HG02870 (cell line): ENCODE measurements around the gene PLEKHG4.
A peak's percentile ranks its signal among the peaks of the same experiment; 100 is the strongest.

Source experiments
- ATAC-seq: cut with Tn5 transposase; IDR thresholded peaks from one replicate; pipeline ENCODE4 v1.9.1; 2021; ENCODE audit warnings: mild to moderate bottlenecking, moderate library complexity; ENCODE audit not compliant: unreplicated experiment

Gene PLEKHG4

DNA sequence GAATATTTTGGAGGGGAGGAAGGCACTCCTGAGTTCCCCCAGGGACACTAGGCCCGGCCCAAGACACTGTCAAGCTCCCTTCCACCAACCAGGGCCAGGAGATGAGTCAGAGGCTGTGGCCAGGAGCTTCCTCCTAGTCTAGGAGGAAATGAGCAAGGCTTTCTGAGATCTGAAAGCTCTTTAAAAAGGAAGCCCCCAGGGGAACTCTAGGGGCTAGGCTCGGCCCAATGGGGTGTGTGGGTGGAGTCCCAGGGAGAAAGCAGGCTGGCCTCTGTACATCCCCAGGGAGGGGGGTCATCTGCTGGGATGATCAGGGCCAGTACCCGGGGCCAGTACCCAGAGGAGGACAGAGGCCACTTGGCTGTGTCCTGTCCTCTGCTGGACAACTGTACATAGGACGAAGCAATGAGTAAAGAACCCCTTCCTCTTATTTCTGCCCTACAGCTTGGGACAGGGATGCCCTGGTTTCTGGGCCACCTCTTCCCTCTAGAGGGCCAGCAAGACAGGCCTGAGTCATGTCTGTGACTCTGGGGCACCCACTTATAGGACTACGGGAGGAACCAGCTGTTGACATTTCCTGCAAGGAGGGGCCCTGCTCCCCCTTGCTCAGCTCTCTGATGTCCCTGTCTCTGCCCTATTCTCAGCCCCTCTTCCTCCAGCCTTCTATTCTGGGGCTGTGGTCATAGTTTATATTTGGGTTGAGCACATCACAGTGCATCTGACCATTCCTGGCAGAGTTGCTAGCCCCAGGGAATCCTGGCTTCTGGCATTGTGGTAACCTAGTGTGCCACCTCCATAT lies 34.7 kb upstream of the PLEKHG4 start:
- peak; percentile 54 for ATAC-seq

DNA sequence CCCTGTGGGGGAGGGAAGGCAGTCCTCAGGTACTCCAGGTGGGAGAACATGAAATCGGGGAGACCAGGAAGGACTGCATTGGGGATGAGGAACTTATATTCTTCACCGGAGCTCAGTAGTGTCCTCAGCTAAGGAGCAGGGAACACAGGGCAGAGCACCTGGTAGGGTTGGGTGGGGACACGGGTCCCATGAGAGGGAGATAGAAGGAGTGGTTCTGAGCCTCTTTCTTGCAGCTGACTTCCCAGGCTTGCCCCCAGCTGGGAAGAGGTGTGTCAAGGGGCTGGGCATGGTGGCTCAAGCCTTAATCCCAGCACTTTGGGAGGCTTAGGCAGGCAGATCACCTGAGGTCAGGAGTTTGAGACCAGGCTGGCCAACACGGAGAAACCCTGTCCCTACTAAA lies 34.1 kb upstream of the PLEKHG4 start:
- no peak for ATAC-seq

DNA sequence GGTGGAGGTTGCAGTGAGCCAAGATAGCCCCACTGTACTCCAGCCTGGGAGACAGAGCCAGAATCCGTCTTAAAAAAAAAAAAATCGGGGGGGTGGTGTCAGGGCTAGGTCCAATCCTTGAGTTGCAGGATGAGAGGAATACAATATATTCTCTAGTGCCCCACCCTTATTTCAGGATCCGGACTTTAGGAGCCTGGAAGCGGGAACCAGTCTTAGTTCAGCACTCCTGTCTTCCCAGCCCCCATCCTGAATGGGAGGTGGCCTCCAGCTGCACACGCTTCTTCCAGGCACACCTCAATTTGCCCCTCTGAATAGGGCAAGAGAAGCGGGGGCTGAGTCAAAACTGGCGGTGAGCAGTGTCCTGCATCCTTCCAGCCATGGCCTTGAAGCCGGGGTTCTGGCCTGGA lies 33.7 kb upstream of the PLEKHG4 start:
- ATAC-seq = no peak

DNA sequence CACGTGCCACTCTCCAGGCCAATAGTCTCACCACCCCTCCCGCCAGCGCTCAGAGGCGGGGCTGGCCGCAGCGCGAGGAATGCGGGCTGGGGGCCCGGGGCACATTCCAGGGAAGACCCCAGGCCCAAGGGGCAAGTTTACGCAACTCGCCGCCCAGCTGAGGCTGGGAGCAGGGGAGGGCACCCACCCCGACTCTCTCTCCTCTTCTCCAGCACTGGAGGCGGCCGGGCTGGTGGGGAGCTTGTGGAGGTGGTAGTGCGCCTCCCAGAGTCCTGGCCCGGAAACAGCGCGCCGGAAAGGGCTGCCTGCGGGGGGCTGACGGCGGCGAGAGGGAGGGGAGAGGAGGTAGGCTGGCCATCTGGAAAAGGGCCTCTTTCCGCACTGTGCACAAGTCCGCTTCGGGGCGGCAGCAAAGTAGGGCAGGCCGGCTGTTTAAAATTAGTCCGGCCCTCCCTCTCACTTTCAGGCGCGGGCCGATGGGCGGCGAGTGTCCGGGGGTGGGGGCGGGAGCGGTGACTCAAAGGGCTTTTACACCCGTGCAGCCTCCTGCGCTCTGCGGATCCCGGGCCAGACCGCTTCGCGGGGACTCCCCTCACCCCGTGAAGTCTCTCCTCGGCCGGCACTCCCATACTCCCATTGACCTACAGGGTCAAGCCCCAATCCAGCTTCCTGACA lies 33.1 kb upstream of the PLEKHG4 start:
- no peak for ATAC-seq

DNA sequence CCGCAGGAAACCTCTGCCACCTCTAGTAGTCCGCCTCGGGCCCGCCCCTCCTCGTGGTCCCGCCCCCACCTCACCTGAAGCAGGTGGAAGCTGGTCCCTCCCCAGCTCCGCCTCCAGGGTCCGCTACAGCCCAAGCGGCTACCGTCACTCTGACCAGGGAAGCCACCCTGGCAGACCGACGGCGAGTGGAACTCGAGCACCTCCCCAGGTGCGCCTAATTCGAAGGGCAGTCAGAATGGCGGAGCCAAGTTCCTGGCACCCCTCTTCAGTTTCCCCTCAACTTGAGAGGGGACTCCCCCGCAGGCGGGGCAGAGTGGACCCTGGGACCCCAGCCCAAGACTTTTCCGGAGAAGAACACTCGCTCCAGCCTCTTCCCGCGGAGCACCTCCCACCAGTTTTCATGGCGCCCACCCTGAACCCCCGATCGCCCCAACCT lies 32.6 kb upstream of the PLEKHG4 start:
- ATAC-seq = no peak

DNA sequence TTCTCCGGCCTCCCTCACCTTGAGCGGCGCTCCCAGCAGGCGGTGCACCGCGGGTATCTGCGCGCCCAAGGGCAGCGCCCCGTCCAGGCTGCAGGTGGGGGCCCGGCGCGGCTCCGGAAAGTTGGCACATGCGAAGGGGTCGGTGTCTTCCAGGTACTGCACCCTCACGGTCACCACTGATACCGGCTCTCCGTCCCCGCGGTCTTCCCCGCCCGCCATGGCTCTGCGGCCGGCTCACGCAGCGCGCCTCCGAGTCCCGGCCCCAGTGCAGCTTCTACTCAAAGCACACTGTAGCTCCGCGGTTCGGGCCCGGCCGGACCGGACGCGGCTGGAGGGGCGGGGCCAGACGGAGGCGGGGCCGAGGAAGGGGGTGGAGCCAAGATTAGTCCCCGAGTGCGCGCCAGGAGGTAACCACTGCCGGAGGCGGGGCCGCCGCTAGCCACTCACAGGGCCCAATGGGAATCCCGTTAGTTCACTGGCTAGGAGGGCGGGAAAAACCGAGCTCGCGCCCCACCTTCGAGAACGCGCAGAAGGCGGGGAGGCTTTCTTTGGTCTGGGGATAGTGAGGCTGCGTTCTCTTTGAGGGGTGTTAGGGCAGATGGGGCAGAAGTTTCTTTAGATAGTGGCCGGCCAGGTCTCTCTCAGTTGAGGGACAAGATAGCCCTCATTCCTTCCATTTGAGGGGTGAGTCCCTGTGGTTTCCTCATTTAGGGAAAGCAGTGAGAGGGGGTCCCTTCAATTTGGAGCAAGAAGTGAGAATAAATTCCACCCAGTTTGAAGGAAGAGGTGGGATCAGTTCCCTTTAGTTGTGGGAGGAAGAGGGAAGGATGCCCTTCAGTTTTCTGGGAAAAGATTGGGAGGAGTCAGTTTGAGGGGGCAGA lies 31.9 kb upstream of the PLEKHG4 start, which contains the start of gene FHOD1:
Gene FHOD1, minus strand, starts transcription at position 290 of the 881 bp plus-strand sequence. Its CDS starts 71 bp downstream, at position 219.
- peak; percentile 38 for ATAC-seq

DNA sequence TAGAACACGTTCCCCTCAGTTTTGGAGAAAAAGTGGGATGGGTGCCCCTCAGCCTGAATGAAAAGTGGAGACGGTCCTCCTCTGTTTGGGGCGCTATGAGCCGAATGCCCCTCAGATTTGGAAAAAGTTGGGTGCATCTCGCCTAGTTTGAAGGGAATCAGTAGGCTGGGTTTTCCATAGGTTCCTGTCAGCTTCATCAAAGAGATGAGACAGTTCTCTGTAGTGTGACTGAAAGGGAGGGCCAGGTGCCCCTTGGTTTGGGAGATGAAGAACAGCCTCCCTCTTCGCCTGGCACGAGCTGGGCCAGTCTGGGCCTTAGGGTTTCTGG lies 31.3 kb upstream of the PLEKHG4 start:
- no peak for ATAC-seq

DNA sequence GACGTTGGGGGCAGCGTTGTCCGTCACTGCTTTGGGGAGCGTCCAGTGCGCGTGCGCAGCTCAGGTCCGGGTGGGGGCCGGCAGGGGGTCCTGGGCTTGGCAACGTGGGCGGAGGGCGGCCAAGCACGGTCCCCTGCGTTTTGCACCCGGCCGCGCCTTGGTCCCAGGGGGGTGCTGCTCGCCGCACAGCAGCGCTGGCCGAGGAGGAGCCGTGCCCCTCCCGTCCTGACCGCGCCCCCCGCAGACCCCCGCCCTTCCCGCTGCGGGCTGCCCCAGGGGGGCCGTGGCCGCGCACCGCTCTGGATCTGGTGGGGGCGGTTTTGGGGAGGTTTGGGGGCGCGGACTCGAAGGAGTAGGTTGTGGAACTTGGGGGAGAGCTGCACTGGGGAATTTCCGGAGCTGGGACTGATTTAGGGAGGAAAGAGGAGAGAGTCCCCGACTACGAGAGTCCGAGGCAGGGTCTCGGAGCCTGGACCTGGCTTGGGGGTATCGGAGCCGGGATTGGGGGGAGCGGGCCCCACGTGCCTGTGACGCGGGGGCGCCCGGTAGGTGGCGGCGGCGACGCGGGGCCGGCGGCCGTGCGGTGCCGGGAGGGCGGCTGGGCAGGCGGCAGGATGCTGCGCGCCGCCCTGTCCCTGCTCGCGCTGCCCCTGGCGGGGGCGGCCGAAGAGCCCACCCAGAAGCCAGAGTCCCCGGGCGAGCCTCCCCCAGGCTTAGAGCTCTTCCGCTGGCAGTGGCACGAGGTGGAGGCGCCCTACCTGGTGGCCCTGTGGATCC lies 30.7 kb upstream of the PLEKHG4 start, which contains the start of gene SLC9A5:
Gene SLC9A5, plus strand, starts transcription at position 579 of the 777 bp plus-strand sequence. Its CDS starts 36 bp downstream, at position 615.
- ATAC-seq = no peak

DNA sequence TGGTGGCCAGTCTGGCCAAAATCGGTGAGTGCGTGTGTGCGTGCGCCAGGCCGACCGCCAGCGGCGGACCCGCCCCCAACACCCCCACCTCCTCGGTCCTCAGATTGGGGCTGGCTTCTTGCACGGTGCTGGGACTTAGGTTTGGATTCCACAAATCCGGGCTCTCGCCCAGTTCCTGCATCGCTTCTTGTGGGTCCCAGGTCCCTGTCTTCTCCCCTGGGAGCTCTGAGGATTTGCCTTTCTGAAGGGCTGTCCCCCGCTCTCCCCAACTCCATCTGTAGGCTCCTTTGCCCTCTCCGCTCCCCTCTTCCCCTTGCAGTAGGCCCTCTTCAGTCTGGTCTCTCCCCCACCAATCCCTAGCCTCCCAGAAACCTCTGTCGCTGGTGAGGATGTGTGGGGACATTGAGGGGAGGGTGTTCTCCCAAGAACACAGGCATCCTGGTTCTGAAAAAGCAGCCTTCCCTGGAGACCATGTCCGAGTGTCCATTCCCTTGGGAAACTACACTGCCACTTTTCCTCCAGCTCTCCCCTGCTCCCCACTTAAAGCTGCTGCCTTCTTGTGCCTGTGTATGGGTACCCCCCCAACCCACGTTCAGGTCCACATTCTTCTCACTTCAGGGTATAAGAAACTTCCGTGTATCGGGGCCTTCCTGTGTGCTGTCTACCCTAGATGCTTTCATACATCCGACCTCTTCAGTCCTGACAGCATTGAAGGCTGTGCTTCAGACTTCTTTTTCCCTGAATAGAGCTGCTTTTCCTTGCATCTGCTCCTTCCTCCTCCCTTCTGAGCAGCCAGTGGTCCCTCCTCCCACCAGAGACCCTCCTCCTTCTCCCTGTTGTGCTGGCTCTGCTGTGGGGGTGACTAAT lies 29.9 kb upstream of the PLEKHG4 start:
- ATAC-seq = no peak

DNA sequence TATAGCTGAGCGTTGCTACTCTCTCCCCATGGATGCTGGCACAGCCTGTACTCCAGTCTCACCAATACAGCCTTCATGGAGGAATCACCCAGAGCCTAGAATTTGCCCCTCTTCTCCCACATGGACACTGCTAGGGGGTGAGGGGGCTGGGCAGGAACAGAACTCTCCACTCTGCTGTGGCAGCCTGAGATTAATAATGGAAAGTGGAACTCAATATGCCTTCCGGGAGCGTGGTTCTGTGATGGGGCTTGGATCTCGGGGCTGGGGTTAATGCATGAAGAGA lies 29.3 kb upstream of the PLEKHG4 start:
- no peak for ATAC-seq

DNA sequence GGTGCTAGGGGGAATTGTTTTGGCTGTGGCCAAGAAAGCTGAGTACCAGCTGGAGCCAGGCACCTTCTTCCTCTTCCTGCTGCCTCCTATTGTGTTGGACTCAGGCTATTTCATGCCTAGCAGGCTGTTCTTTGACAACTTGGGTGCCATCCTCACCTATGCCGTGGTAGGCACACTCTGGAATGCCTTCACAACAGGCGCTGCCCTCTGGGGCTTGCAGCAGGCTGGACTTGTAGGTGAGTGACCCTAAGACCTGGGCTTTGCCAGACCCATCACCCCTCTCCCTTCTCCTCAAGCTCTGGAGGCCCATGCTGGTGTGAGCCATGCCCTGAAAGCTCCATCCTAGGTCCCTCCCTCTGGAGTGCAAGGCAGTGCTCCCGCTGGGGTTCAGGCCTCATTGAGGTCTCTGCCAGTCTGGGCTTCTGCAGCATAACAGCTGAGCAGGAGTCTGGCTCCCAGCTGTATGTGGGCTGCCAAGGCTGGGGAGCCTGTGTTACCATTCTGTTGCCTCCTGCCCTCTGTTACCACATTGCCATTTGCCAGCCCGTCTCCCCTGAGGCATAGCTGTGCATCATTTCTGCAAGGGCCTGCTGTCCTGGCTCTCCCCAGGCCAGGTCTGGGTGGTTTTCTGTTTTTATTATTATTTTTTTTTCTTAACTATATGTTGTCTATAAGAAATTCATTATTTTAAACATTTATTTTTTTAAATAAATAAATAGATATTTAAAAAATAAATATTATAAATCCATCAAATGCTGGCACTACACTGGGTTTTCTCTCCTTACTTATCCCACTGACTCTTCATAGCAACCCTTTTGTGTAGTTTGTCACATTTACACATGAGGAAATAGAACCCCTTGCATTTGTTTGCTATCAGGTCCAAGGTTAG lies 26.5 kb upstream of the PLEKHG4 start:
- no peak for ATAC-seq

DNA sequence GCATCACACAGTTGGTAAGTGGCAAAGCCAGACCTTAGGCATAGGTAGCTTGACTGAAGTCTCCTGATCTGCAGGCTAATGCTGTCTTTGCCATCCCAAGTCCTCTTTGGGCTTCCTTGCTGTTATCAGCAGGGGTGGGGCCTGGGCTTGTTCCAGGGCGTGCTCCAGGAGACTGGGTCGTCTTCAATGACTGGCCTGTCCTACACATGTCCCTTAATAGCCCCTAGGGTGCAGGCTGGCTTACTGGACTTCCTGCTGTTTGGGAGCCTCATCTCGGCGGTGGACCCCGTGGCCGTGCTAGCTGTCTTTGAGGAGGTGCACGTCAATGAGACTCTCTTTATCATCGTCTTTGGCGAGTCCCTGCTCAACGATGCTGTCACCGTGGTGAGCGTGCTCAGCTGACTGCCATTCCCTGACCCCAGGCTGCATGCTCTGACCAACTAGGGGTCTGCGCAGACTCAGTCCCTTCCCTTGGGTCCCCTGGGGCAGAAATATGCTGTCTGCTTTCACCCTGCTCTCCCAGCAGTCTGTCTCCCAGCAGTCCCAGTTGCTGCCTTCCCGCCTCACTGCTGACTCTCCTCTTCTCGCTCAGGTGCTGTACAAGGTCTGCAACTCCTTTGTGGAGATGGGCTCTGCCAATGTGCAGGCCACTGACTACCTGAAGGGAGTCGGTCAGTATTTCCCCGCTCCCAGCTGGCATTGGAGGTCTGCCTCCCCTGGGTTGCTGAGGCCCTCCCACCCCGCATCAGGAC lies 24.4 kb upstream of the PLEKHG4 start:
- no peak for ATAC-seq

DNA sequence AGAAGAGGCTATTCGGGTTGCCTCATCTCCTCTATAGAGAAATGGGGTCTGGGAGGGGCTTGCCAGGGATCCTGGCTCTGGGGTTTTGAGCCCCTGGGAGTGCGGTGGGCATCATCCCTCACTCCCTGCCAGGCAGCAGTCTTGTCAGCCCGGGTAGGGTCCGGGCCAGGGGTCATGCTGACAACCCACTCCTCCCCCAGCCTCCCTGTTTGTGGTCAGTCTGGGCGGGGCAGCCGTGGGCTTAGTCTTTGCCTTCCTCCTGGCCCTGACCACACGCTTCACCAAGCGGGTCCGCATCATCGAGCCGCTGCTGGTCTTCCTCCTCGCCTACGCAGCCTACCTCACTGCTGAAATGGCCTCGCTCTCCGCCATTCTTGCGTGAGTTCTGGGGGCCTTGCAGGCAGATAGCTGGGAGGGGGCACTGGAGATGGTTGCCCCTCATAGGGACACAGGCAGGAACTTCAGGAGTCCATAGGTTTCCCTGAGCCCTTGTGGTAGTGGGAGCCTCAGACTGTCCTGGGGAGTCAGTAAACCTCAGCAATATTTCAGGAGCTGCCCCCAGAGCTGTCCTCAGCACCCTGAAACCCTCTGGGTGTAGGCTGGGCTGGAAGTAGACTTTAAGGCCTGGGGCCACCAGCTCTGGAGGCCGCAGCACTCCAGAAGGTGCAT lies 23.6 kb upstream of the PLEKHG4 start:
- ATAC-seq = no peak

DNA sequence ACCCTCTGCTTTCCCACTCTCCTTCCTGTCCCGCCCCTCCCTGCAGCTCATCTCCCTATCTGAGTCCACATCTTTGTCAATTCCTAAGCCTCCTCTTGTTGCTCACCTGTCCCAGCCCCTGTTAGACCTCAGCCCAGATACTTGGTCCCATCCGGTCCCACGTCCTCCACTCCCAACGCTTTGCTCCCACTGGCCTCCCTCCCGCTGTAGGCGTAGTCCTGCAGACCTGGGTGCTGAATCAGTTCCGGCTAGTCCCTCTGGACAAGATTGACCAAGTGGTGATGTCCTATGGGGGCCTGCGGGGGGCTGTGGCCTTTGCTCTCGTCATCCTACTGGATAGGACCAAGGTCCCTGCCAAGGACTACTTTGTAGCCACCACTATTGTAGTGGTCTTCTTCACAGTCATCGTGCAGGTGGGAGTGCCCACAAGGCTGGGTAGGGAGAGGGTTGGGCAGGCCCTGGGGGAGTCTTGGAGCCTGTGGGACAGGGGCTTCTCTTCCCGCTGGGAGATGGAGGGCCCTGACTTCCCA lies 22.6 kb upstream of the PLEKHG4 start:
- ATAC-seq = no peak

DNA sequence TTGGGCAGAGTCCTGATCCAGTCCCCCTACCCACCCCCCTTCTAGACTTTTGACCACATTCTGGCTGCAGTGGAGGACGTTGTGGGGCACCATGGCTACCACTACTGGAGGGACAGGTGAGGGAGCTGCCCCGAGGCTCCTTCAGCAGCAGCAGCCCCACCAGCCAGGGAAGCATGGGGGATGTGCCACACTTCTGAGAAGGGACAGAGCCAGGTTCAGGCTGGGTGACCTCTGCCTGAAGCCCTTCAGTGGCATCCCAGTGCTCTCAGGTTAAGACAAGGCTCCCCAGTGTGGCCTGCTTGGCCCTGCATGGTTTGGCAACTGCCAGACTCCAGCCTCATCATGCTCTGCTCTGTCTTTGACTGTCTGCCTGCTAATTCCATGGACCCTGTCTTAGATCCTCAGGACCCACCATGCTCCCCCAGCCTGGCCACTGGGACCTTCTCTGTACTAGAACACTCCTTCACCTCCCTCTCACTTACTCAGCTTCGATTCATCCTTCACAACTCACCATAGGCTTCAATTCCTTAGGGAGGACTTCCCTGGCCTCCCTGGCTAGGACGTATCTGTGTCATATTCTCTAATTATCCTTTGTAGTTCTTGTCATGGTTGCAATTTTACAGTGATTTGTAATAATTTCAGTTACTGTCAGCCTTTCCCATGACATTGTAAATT lies 21.7 kb upstream of the PLEKHG4 start:
- ATAC-seq = no peak

DNA sequence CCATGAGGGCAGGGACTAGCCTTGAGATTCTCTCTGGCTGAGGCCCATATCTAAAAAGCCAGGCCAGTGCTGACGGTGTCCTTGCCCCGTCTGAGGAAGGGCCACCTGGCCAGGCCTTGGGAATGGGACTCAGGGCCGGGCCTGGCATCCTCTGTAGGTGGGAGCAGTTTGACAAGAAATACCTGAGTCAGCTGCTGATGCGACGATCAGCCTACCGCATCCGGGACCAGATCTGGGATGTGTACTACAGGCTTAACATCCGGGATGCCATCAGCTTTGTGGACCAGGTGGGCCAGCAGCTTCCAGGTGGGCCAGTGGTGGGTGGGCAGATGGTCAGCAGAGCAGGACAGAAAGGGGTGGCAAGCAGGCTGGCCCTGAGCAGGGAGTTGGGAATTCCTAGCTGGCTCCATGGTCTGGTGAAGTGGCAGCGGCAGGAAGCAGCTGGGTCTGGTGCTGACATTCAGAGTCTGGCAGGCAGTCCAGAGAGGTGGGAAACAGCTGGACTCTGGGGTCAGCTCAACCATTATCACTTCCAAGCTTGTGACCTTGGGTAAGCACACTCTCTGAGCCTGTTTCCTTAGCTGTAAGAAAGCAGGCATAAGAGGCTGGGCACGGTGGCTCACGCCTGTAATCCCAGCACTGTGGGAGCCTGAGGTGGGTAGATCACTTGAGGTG lies 21.0 kb upstream of the PLEKHG4 start:
- ATAC-seq = no peak
